ENCODE data around the gene MRPL43.

The MRPL43 gene

GRCh38 chr10:100972904-100973535 is 14.3 kb downstream of the MRPL43 start:
- Mint-ChIP-seq H3K36me3 (ENCODE audit: low read depth) (peaks cover 2% of the 10 kb centered on the region), H3K9me3 (no peaks in the 10 kb centered on the region), H3K4me1 (ENCODE audit: low read depth) (peaks cover 10% of the 10 kb centered on the region), H3K27me3 (ENCODE audit: low read depth) (peaks cover 8% of the 10 kb centered on the region), H3K27ac (no peak overlapping the region), H3K4me3 (no peak overlapping the region)

- Mint-ChIP-seq H3K4me3 (no peak overlapping the region), H3K27ac (no peak overlapping the region), H3K4me1 (ENCODE audit: low read depth) (peaks cover 10% of the 10 kb centered on the region), H3K36me3 (ENCODE audit: low read depth) (peaks cover 3% of the 10 kb centered on the region), H3K9me3 (no peaks in the 10 kb centered on the region), H3K27me3 (ENCODE audit: low read depth) (peaks cover 8% of the 10 kb centered on the region)
Observed at GRCh38 chr10:100972115-100972903, 15.0 kb downstream of the MRPL43 start.

GRCh38 chr10:100970914-100971811 is 16.1 kb downstream of the MRPL43 start:
- peaks cover 3% of the 10 kb centered on the region for H3K36me3 Mint-ChIP-seq (ENCODE audit: low read depth)
- H3K27me3 Mint-ChIP-seq (ENCODE audit: low read depth): peaks cover 8% of the 10 kb centered on the region
- H3K4me1 Mint-ChIP-seq (ENCODE audit: low read depth): peaks cover 10% of the 10 kb centered on the region
- no peak overlapping the region for H3K27ac Mint-ChIP-seq
- no peak overlapping the region for H3K4me3 Mint-ChIP-seq
- no peaks in the 10 kb centered on the region for H3K9me3 Mint-ChIP-seq

DNA sequence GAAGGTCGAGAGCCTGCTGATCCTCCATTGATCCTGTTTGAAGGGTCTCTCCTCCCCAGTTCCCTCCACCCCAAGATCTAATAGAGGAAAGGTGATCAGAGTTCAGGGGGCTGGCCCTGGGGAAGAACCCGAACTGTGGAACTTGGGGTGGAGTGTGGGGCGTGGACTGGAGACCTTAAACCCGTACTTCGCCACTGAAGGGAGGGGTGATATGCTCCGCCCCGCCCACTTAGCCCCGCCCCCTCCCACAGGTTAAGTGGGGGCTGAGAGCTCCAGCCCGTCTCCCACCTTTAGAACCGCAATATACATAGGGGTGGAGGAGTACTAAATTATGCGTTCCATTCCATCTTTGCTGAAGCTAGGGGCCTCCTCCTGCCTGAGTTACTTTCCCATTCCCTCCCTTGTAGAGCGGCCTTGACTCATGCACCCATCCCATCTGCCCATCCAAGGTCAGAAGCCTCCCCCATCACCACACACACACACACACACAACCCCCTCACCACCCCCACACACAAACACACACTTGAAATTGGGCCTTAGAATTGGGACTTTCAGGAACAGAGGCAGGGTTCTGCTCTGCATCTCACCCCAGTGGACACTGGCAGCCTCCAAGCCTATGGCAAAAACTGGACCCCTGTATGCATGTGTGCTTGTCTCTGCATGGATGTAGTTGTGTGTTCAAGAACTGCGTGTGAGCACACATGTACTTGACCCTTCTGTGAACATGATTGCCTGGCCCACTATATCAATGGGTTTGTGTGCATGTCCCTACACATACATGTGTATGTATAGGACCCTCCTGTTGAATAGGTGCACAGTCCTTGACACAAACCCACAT is 17.0 kb downstream of the MRPL43 start:
- Mint-ChIP-seq H3K9me3 (no peaks in the 10 kb centered on the region), H3K36me3 (ENCODE audit: low read depth) (peaks cover 3% of the 10 kb centered on the region), H3K27me3 (ENCODE audit: low read depth) (peaks cover 8% of the 10 kb centered on the region), H3K4me3 (peak overlapping the region; percentile 25), H3K27ac (no peak overlapping the region), H3K4me1 (ENCODE audit: low read depth) (peaks cover 10% of the 10 kb centered on the region)

DNA sequence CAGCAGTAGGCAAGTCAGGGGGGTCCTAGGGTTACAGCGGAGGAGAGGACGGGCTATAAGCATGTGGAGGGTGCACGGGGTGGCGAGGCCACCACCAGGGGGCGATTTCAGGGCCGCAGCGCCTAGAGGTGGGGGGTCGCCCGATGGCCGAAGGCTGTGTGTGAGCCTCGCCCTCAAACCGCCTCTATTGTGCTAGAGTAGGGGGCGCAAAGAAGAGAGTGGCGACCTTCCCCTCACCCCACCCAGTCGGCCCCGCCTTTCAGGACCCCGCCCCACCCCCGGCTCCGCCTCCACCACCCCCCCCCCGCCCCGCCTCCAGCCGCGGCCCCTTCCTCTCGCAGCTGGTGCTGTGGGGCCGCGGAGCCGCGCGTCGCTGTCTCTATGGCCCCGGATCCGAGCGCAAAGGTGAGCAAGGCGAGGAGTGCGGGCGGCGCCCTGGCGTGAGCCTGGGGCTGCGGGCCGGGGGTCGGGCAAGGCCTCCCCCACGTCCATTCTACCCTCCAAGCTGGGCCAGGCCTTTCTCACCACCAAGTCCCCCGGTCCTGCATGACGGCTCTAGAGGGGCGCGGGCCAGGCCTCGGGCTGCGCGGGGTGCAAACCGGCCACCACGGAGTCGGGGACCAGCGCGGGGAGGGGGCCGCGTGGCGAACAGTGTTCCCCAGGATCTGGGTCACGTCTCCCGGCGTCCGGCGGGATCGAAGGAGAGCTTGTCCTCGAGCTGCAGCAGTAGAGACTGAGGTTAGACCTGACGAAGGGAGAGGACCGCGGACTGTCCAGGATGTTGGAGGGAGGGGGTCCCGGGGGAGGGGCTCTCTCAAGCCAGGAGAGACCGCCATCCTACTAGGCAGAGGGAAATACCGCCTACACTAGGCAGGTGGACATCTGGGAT is 17.9 kb downstream of the MRPL43 start, which contains the start of gene SEMA4G:
Gene SEMA4G (plus strand): TSS at position 318 of the 889 bp plus-strand sequence. CDS start 3,409 bp downstream, outside the sequence.
- Mint-ChIP-seq H3K9me3 (no peaks in the 10 kb centered on the region), H3K4me3 (peak within 1 kb of the TSS; percentile 70), H3K27ac (no peak within 1 kb of the TSS), H3K36me3 (ENCODE audit: low read depth) (peaks cover 3% of the 10 kb centered on the region), H3K4me1 (ENCODE audit: low read depth) (peaks cover 10% of the 10 kb centered on the region), H3K27me3 (ENCODE audit: low read depth) (peaks cover 8% of the 10 kb centered on the region)

DNA sequence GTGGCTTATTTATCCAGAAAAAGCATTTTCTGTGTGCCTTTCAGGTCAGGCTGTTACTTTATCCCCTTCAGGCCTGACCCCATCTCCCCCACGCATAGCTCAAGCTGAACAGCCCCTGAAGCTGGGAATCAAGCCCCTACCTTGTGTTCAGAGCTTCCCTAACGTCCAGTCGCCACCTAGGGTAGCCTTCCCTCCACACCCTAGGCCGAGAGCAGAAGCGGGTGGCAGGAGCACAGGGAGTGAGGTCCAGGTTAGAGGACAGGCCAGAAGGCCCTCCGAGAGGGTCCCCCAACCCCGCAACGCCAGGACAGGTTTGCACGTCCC is 18.5 kb downstream of the MRPL43 start:
- H3K27me3 Mint-ChIP-seq (ENCODE audit: low read depth): peaks cover 8% of the 10 kb centered on the region
- peak overlapping the region; percentile 70 for H3K4me3 Mint-ChIP-seq
- no peaks in the 10 kb centered on the region for H3K9me3 Mint-ChIP-seq
- H3K27ac Mint-ChIP-seq: no peak overlapping the region
- peaks cover 3% of the 10 kb centered on the region for H3K36me3 Mint-ChIP-seq (ENCODE audit: low read depth)
- H3K4me1 Mint-ChIP-seq (ENCODE audit: low read depth): peaks cover 10% of the 10 kb centered on the region

DNA sequence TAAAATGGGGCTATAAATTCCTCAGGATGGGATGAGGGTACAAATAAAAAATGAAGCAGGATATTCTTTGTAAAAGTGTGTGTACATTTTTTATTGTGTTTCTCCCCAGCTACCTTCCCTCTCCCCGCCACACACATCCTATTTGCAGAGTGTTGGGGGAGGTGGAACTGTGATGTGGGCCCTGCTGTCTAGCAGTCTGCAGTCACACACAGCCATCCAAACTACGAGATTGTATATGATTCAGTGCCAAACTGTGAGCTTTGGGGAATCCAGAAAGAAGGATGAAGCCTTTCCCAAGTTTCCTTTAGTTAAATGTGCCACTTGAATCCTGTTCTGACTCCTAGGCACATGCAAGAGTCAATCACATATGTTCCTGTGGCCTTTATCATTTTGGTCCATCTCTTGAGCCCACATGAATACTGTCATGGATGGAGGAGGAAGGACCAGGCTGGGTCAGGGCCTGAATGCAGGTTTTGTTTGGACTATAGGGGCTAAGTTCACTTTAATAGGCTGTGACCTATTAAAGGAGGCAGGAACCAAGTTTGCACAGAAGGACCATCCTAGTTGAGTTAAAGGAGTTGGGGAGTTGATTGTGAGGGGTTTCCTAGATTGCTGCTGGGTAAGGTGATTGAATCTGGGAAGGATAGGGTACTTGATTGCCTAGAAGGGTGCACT is 19.1 kb downstream of the MRPL43 start:
- Mint-ChIP-seq H3K4me1 (ENCODE audit: low read depth) (peaks cover 10% of the 10 kb centered on the region), H3K27me3 (ENCODE audit: low read depth) (peaks cover 8% of the 10 kb centered on the region), H3K27ac (no peak overlapping the region), H3K36me3 (ENCODE audit: low read depth) (peaks cover 4% of the 10 kb centered on the region), H3K4me3 (peak overlapping the region; percentile 70), H3K9me3 (no peaks in the 10 kb centered on the region)

GRCh38 chr10:100967332-100967731 is 20.0 kb downstream of the MRPL43 start:
- Mint-ChIP-seq H3K27ac (no peak overlapping the region), H3K27me3 (ENCODE audit: low read depth) (peaks cover 8% of the 10 kb centered on the region), H3K36me3 (ENCODE audit: low read depth) (peaks cover 11% of the 10 kb centered on the region), H3K4me3 (no peak overlapping the region), H3K4me1 (ENCODE audit: low read depth) (peaks cover 10% of the 10 kb centered on the region), H3K9me3 (no peaks in the 10 kb centered on the region)

DNA sequence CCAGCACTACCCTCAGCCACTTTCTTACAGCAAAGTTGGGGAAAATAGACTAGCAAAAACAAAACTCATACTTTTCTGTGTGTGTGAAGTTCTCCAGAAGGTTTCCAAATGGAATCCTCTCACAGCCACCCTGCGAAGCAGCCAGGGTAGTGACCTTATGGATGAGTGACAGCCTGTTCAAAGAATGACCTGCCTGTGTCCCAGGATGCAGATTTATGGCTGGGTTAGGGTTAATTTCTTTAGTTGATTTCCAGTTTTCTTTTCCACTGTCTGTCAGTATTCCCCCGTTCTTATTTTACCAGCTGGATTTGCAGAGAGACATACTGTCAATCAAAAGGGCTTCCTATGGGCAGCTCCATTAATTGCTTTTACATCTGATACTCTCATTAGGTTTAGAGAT is 20.4 kb downstream of the MRPL43 start:
- peaks cover 16% of the 10 kb centered on the region for H3K36me3 Mint-ChIP-seq (ENCODE audit: low read depth)
- H3K27ac Mint-ChIP-seq: no peak overlapping the region
- peaks cover 10% of the 10 kb centered on the region for H3K4me1 Mint-ChIP-seq (ENCODE audit: low read depth)
- H3K4me3 Mint-ChIP-seq: no peak overlapping the region
- peaks cover 8% of the 10 kb centered on the region for H3K27me3 Mint-ChIP-seq (ENCODE audit: low read depth)
- H3K9me3 Mint-ChIP-seq: no peaks in the 10 kb centered on the region

DNA sequence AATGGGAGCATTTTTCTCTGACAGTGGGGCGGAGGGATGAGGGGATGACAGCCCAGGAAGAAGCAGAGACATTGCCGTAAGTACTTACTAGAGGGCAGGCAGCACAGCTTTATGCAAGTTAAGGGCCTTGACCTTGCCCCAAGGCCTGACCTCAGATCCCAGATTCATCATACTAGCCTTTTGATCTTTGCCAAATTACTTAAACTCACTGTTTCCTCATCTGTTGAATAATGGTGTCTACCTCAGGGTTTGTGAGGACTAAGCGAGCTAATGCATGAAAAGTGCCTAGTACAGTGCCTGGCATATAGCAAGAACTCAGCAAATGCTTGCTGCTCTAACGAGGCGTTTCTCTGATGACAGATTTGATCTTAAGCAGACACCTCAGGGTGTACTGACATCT is 21.5 kb downstream of the MRPL43 start:
- peaks cover 18% of the 10 kb centered on the region for H3K36me3 Mint-ChIP-seq (ENCODE audit: low read depth)
- peaks cover 10% of the 10 kb centered on the region for H3K4me1 Mint-ChIP-seq (ENCODE audit: low read depth)
- no peak overlapping the region for H3K27ac Mint-ChIP-seq
- peaks cover 8% of the 10 kb centered on the region for H3K27me3 Mint-ChIP-seq (ENCODE audit: low read depth)
- no peak overlapping the region for H3K4me3 Mint-ChIP-seq
- no peaks in the 10 kb centered on the region for H3K9me3 Mint-ChIP-seq

GRCh38 chr10:100963826-100964225 is 23.5 kb downstream of the MRPL43 start:
- H3K36me3 Mint-ChIP-seq (ENCODE audit: low read depth): peaks cover 27% of the 10 kb centered on the region
- peaks cover 4% of the 10 kb centered on the region for H3K27me3 Mint-ChIP-seq (ENCODE audit: low read depth)
- H3K4me1 Mint-ChIP-seq (ENCODE audit: low read depth): peaks cover 4% of the 10 kb centered on the region

GRCh38 chr10:100962351-100963080 is 24.8 kb downstream of the MRPL43 start:
- Mint-ChIP-seq H3K27me3 (ENCODE audit: low read depth) (no peaks in the 10 kb centered on the region), H3K36me3 (ENCODE audit: low read depth) (peaks cover 27% of the 10 kb centered on the region), H3K27ac (no peak overlapping the region), H3K9me3 (no peaks in the 10 kb centered on the region), H3K4me3 (no peak overlapping the region), H3K4me1 (ENCODE audit: low read depth) (no peaks in the 10 kb centered on the region)

More at GRCh38 chr10:100963826-100964225, 23.5 kb downstream of the MRPL43 start:
- Mint-ChIP-seq H3K27ac (no peak overlapping the region), H3K4me3 (no peak overlapping the region), H3K9me3 (no peaks in the 10 kb centered on the region)

Measured in T-helper 1 cell treated with Interleukin-12 subunit alpha and Interleukin-12 subunit beta and Interleukin-4 antibody, amounts not matched to agents 30 μg/mL and 1 μg/mL, for 36 hours (primary cell).